Thymus (tissue), 11 donors: ENCODE data around the gene HECTD4. TPM values are rescaled to one million over a fixed set of nuclear protein-coding genes. Genes with fewer than 3 reads are reported as not detected.
"Not testable (repeated sequence)": the region's sequence is repeated elsewhere in the genome, so short reads cannot be mapped to it uniquely, and the experiment has no call there.

Experiments
- DNase-seq, 9 donors: peaks; one replicate each; pipeline ENCODE4 v3.0.0-alpha.2; 2013; ENCODE audit warnings: low spot score in 9 of 9, low read depth in 6 of 9, missing footprints in 1 of 9
- H3K27ac ChIP-seq, 2 donors: one replicate each; pipeline ENCODE4 v1.5.1; 2013; ENCODE audit warnings: control low read depth in 1 of 2, low read depth in 1 of 2, low read length in 1 of 2, mild to moderate bottlenecking in 1 of 2, moderate library complexity in 1 of 2
- H3K27me3 ChIP-seq, 2 donors: one replicate each; pipeline ENCODE4 v1.5.1; 2013; ENCODE audit warnings: low read length in 1 of 2; ENCODE audit not compliant: control insufficient read depth in 2 of 2, insufficient read depth in 1 of 2
- H3K36me3 ChIP-seq, 2 donors: one replicate each; pipeline ENCODE4 v1.5.1; 2013; ENCODE audit warnings: low read length in 1 of 2, mild to moderate bottlenecking in 1 of 2, moderate library complexity in 1 of 2; ENCODE audit not compliant: control insufficient read depth in 2 of 2, insufficient read depth in 2 of 2
- H3K4me1 ChIP-seq, 2 donors: one replicate each; pipeline ENCODE4 v1.5.1; 2013; ENCODE audit warnings: low read length in 2 of 2; ENCODE audit not compliant: control insufficient read depth in 2 of 2, insufficient read depth in 2 of 2
- H3K4me3 ChIP-seq, 2 donors: one replicate each; pipeline ENCODE4 v1.5.1; 2013; ENCODE audit warnings: low read length in 2 of 2, control low read depth in 1 of 2, mild to moderate bottlenecking in 1 of 2
- H3K9me3 ChIP-seq, 2 donors: one replicate each; pipeline ENCODE4 v1.5.1; 2013; ENCODE audit warnings: low read length in 1 of 2, mild to moderate bottlenecking in 1 of 2; ENCODE audit not compliant: control insufficient read depth in 2 of 2, insufficient read depth in 1 of 2
- WGBS: extraction: QIAGEN DNeasy Blood & Tissue Kit; methylation state at CpG from one replicate; pipeline ENCODE4 v1.1.7; 2013; 5-methylcytosine and 5-hydroxymethylcytosine counted together
- polyA plus RNA-seq: library from polyadenylated mRNA; stranded (reverse); fragments of 200-250 nt; gene quantifications from one replicate; pipeline ENCODE4 v1.2.3, GENCODE V29; 2013
- total RNA-seq: library from RNA; stranded (reverse); fragments of 120-200 nt; gene quantifications from one replicate; pipeline ENCODE4 v1.2.4, GENCODE V29; 2013
- donor health status: healthy.

Gene HECTD4
- total and polyA plus RNA-seq, 2 donors, result 9.6 to 19.3 TPM

DNA sequence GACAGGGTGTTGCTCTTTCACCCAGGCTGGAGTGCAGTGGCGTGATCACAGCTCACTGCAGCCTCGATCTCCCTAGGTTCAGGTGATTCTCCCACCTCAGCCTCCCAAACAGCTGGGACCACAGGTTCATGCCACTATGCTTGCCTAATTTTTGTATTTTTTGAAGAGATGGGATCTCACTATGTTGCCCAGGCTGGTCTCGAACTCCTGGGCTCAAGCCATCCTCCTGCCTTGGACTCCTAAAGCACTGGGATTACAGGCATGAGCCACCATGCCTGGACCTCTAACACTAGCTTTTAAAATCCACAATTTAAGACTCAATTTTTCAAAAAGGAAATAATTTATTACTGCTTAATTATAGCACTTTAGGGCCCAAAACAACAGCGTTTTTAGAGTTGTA lies 149.0 kb downstream of the HECTD4 start:
- Histone ChIP-seq H3K4me1 (no peaks in the 10 kb centered on the region), H3K36me3 (peaks cover 27 to 66% of the 10 kb centered on the region in 2 donors), H3K4me3 (no peak overlapping the region), H3K9me3 (no peaks in the 10 kb centered on the region), H3K27ac (no peak overlapping the region), H3K27me3 (no peaks in the 10 kb centered on the region)
- 97% methylated on average over 4 of the region's 4 CpGs for WGBS
- no peak for DNase-seq

GRCh38 chr12:112230136-112230535 lies 152.1 kb downstream of the HECTD4 start:
- H3K36me3 ChIP-seq, result peaks cover 18 to 70% of the 10 kb centered on the region in 2 donors

DNA sequence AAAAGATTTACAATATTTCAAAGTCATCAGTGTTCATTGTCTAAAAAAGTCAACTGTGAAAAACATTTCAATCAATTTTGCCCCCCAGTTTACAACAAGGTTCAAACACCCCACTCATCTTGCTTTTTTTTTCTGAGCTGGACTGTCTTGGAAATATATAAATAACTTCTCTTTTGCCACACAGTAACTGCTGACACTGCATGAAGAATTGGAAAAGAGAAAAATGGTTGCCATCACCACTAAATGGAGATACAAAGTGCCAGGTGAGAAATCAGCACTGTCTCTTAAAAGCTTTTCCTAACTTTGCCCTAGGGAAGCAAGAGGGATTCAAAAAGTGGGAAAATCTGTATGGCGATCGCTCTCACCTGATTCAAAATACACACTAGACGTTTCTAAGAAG lies 155.5 kb downstream of the HECTD4 start:
- no peak overlapping the region for H3K27ac ChIP-seq
- WGBS, result 98% methylated on average over 3 of the region's 3 CpGs
- H3K9me3 ChIP-seq, result no peaks in the 10 kb centered on the region

More at GRCh38 chr12:112230136-112230535, 152.1 kb downstream of the HECTD4 start:
- Histone ChIP-seq H3K9me3 (no peaks in the 10 kb centered on the region), H3K4me1 (no peaks in the 10 kb centered on the region), H3K27me3 (no peaks in the 10 kb centered on the region), H3K4me3 (no peak overlapping the region), H3K27ac (no peak overlapping the region)
- 96% methylated on average over 4 of the region's 4 CpGs for WGBS
- no peak for DNase-seq

DNA sequence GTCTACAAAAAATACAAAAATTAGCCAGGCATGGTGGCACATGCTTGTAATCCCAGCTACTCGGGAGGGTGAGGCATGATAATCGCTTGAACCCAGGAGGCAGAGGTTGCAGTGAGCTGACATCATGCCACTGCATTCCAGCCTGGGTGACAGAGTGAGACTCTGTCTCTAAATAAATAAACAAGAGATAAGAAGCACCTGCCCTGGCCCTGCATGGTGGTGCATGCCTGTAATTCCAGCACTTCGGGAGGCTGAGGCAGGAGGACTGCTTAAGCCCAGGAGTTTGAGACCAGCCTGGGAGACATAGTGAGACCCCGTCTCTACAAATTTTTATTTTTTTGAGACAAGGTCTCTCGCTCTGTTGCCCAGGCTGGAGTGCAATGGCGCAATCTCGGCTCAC lies 161.6 kb downstream of the HECTD4 start:
- DNase-seq, H3K27ac ChIP-seq, H3K4me3 ChIP-seq, H3K9me3 ChIP-seq, H3K4me1 ChIP-seq, H3K27me3 ChIP-seq: not testable (repeated sequence)
- H3K36me3 ChIP-seq, result peaks cover 9 to 38% of the 10 kb centered on the region in 2 donors
- WGBS, result 97% methylated on average over 7 of the region's 7 CpGs

More for the DNA sequence above, 155.5 kb downstream of the HECTD4 start:
- peaks cover 12 to 64% of the 10 kb centered on the region in 2 donors for H3K36me3 ChIP-seq
- no peak for DNase-seq
- no peaks in the 10 kb centered on the region for H3K27me3 ChIP-seq
- no peak overlapping the region for H3K4me3 ChIP-seq
- no peaks in the 10 kb centered on the region for H3K4me1 ChIP-seq

DNA sequence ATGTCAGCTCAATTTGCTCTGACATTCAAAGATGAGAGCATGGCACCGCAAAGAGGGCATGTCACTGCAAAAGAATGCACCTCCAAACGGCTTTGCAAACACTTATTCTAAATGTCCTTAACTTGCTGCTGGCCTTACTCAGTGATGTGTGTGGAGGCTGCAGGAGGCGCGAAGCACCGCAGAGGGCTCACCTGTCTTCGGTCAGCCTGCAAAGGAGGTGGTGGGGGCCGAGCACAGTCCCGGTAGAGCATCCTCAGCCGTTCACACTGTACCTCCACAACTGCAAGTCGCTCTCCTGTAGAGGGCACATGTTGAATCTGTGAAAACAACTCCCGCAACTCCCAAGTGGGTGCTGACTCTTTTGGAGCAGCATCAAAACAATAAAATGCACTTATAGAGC lies 163.0 kb downstream of the HECTD4 start:
- Histone ChIP-seq H3K27ac (no peak overlapping the region), H3K27me3 (no peaks in the 10 kb centered on the region), H3K36me3 (peaks cover 14 to 35% of the 10 kb centered on the region in 2 donors), H3K9me3 (no peaks in the 10 kb centered on the region), H3K4me3 (no peak overlapping the region), H3K4me1 (no peaks in the 10 kb centered on the region)
- no peak for DNase-seq
- 74% methylated on average over 11 of the region's 11 CpGs for WGBS

GRCh38 chr12:112218150-112218549 lies 164.1 kb downstream of the HECTD4 start:
- H3K27ac ChIP-seq, result no peak overlapping the region
- 95% methylated on average over 3 of the region's 3 CpGs for WGBS
- H3K4me3 ChIP-seq, result no peak overlapping the region
- no peaks in the 10 kb centered on the region for H3K9me3 ChIP-seq
- H3K4me1 ChIP-seq, result no peaks in the 10 kb centered on the region
- no peaks in the 10 kb centered on the region for H3K27me3 ChIP-seq
- peaks cover 16 to 36% of the 10 kb centered on the region in 2 donors for H3K36me3 ChIP-seq
- no peak for DNase-seq

GRCh38 chr12:112217647-112218046 lies 164.6 kb downstream of the HECTD4 start:
- H3K4me1 ChIP-seq, result no peaks in the 10 kb centered on the region
- H3K9me3 ChIP-seq, result no peaks in the 10 kb centered on the region
- no peak overlapping the region for H3K27ac ChIP-seq
- no peak overlapping the region for H3K4me3 ChIP-seq
- no peaks in the 10 kb centered on the region for H3K27me3 ChIP-seq
- DNase-seq, result no peak
- H3K36me3 ChIP-seq, result peaks cover 16 to 33% of the 10 kb centered on the region in 2 donors

GRCh38 chr12:112216223-112216622 lies 166.0 kb downstream of the HECTD4 start:
- Histone ChIP-seq H3K4me1 (no peaks in the 10 kb centered on the region), H3K4me3 (no peak overlapping the region), H3K27ac (no peak overlapping the region), H3K36me3 (peaks cover 25 to 43% of the 10 kb centered on the region in 2 donors), H3K9me3 (no peaks in the 10 kb centered on the region), H3K27me3 (no peaks in the 10 kb centered on the region)
- 97% methylated on average over 7 of the region's 7 CpGs for WGBS
- DNase-seq, result no peak

GRCh38 chr12:112214064-112214463 lies 168.2 kb downstream of the HECTD4 start:
- Histone ChIP-seq H3K9me3 (no peaks in the 10 kb centered on the region), H3K4me3 (no peak overlapping the region), H3K27ac (no peak overlapping the region), H3K27me3 (no peaks in the 10 kb centered on the region), H3K4me1 (no peaks in the 10 kb centered on the region), H3K36me3 (peaks cover 33 to 58% of the 10 kb centered on the region in 2 donors)
- WGBS, result 96% methylated on average over 4 of the region's 4 CpGs
- DNase-seq, result no peak
